K562 (cell line): ENCODE measurements around the gene MBOAT2. TPM values are rescaled to one million over a fixed set of nuclear protein-coding genes. Genes with fewer than 3 reads are reported as not detected.

ENCODE experiments used
- ARID2 ChIP-seq: fragments of 450-650 bp; IDR thresholded peaks from 2 replicates; pipeline ENCODE4 v1.6.1; 2017; ENCODE audit warnings: antibody characterized with exemption, mild to moderate bottlenecking
- CTBP1 ChIP-seq: fragments of 450-650 bp; IDR thresholded peaks from 2 replicates; pipeline ENCODE4 v1.6.1; 2016; ENCODE audit warnings: borderline replicate concordance
- EGR1 ChIP-seq: fragments of 450-650 bp; conservative IDR thresholded peaks from 2 replicates; pipeline ENCODE4 v1.6.1; 2017; ENCODE audit warnings: mild to moderate bottlenecking
- ESRRA ChIP-seq: fragments of 450-650 bp; IDR thresholded peaks from 2 replicates; pipeline ENCODE4 v1.6.1; 2014; ENCODE audit warnings: low read depth, mild to moderate bottlenecking, moderate library complexity, borderline replicate concordance
- GTF2F1 ChIP-seq: IDR thresholded peaks from 2 replicates; pipeline ENCODE4 v1.6.1; 2011; ENCODE audit warnings: low read depth, low read length, improper control_type of control experiment
- JUND ChIP-seq, 2 experiments: IDR thresholded peaks; 2 replicates in 1 of 2; 3 replicates in 1 of 2; pipeline ENCODE4 v1.6.1; 2011; ENCODE audit warnings: borderline replicate concordance in 2 of 2, low read depth in 2 of 2, low read length in 2 of 2, improper control_type of control experiment in 1 of 2, missing biosample characterization in 1 of 2, missing genetic modification characterization in 1 of 2, missing genetic modification reagents in 1 of 2
- MBD1 ChIP-seq: fragments of 250-450 bp; sonication (Bioruptor Pico); IDR thresholded peaks from 2 replicates; pipeline ENCODE4 v1.8.0; 2022; ENCODE audit warnings: inconsistent platforms
- NFATC3 ChIP-seq: fragments of 450-650 bp; IDR thresholded peaks from 2 replicates; pipeline ENCODE4 v1.6.1; 2017; ENCODE audit warnings: mild to moderate bottlenecking
- RUNX1 ChIP-seq: sonication (generic); IDR thresholded peaks from 2 replicates; pipeline ENCODE4 v1.6.1; 2016; ENCODE audit warnings: antibody characterized with exemption, low read depth
- SUPT5H ChIP-seq: fragments of 450-650 bp; IDR thresholded peaks from 2 replicates; pipeline ENCODE4 v1.6.1; 2016
- TOE1 ChIP-seq, 2 experiments: fragments of 450-650 bp in 1 of 2; sonication (generic) in 1 of 2; formaldehyde crosslinking in 1 of 2; IDR thresholded peaks; 2 replicates each; pipeline versions ENCODE4 v1.7.1 to v1.8.0; 2016 to 2022; ENCODE audit warnings: borderline replicate concordance in 2 of 2, mild to moderate bottlenecking in 2 of 2, antibody characterized with exemption in 1 of 2, inconsistent platforms in 1 of 2, low read depth in 1 of 2, missing genetic modification reagents in 1 of 2, moderate library complexity in 1 of 2
- ZBTB40 ChIP-seq, 2 experiments: fragments of 450-650 bp in 1 of 2; sonication (generic) in 1 of 2; formaldehyde crosslinking in 1 of 2; IDR thresholded peaks; 2 replicates each; pipeline versions ENCODE4 v1.7.1 to v1.9.0; 2016 to 2022; ENCODE audit warnings: inconsistent platforms in 1 of 2, mild to moderate bottlenecking in 1 of 2, missing genetic modification reagents in 1 of 2
- ZNF263 ChIP-seq: sonication (generic); formaldehyde crosslinking; IDR thresholded peaks from 2 replicates; pipeline ENCODE4 v1.8.0; 2022; ENCODE audit warnings: mild to moderate bottlenecking, missing genetic modification reagents, borderline replicate concordance
- ZNF584 ChIP-seq: fragments of 200-800 bp; sonication (Bioruptor generic); IDR thresholded peaks from 2 replicates; pipeline ENCODE4 v1.6.1; 2016; ENCODE audit warnings: low read depth, mild to moderate bottlenecking, missing genetic modification characterization, missing compliant biosample characterization
- ZNF76 ChIP-seq: fragments of 250-450 bp; sonication (Bioruptor Pico); IDR thresholded peaks from 2 replicates; pipeline ENCODE4 v1.4.0; 2020; ENCODE audit warnings: mild to moderate bottlenecking, moderate library complexity, borderline replicate concordance
- ZNF830 ChIP-seq: fragments of 250-450 bp; sonication (Bioruptor Pico); IDR thresholded peaks from 2 replicates; pipeline ENCODE4 v1.5.0; 2021; ENCODE audit warnings: mild to moderate bottlenecking
- polyA plus RNA-seq, 8 experiments: library from polyadenylated mRNA; depleted of rRNA in 4 of 8; stranded (reverse) in 5 of 8; unstranded in 3 of 8; fragments of >200 nt; fragmentation: Nextera tagmentation in 2 of 8; fragmentation: Illumina TruSeq in 1 of 8; extraction: Ambion mirVana in 2 of 8; extraction: Trizol in 1 of 8; gene quantifications; 2 replicates each; pipeline versions ENCODE4 v1.2.1 to v1.2.3, GENCODE V29; 2011 to 2014; ENCODE audit warnings: inconsistent platforms in 1 of 8, missing spikeins in 1 of 8
- total RNA-seq, 7 experiments: library from RNA; depleted of rRNA in 6 of 7; stranded (reverse); fragments of >200 nt in 6 of 7; fragmentation: Illumina TruSeq in 2 of 7; extraction: Trizol in 2 of 7; gene quantifications; 2 replicates each; pipeline versions ENCODE4 v1.2.1 to v1.2.3, GENCODE V29; 2011 to 2021; ENCODE audit warnings: low replicate concordance in 1 of 7

Gene MBOAT2
- total and polyA plus RNA-seq, 9 of the 15 experiments (the other 6 are each of a cell fraction or from before 2014, with no cell fraction given), result 8.4 to 122 (median 27.6) TPM

- TF ChIP-seq TOE1 (IDR thresholded peaks at IDR 0.05; ENCODE audit: borderline replicate concordance), result no peak
- TF ChIP-seq TOE1 (CRISPR knock-in tag; IDR thresholded peaks at IDR 0.05; ENCODE audit: borderline replicate concordance, low read depth), result no peak
- TF ChIP-seq ARID2, result no peak
- 0 out of 2 replicates have a peak, but pooled peaks have one; percentile 17 for TF ChIP-seq CTBP1
- TF ChIP-seq GTF2F1, result no peak
- no peak for TF ChIP-seq MBD1 (CRISPR knock-in tag)
- TF ChIP-seq ZNF76 (CRISPR knock-in tag), result no peak
- TF ChIP-seq ZBTB40 (IDR thresholded peaks at IDR 0.05), result no peak
- no peak for TF ChIP-seq ZBTB40 (CRISPR knock-in tag; IDR thresholded peaks at IDR 0.05)
- no peak for TF ChIP-seq NFATC3
- no peak for TF ChIP-seq ZNF584 (CRISPR knock-in tag)
- no peak for TF ChIP-seq RUNX1
- no peak for TF ChIP-seq ZNF830 (CRISPR knock-in tag)
- peak; percentile 65 for TF ChIP-seq EGR1
- TF ChIP-seq ESRRA, result no peak
- TF ChIP-seq JUND (IDR thresholded peaks at IDR 0.05; ENCODE audit: borderline replicate concordance, low read depth, low read length), result peak; percentile 44; the same call in 1 of the 2 replicates
- no peak; the same call in 2 of the 3 replicates for TF ChIP-seq JUND (tag; IDR thresholded peaks at IDR 0.05; ENCODE audit: borderline replicate concordance, low read depth, low read length)
- TF ChIP-seq ZNF263 (CRISPR knock-in tag), result peak; percentile 74; the same call in 1 of the 2 replicates
- TF ChIP-seq SUPT5H, result peak; percentile 39; the same call in 1 of the 2 replicates
Observed at GRCh38 chr2:8851811-8852560, 151.5 kb downstream of the MBOAT2 start (continued).
